GM18909 (cell line): ENCODE measurements around the gene CA9.

Experiments used
- ATAC-seq: cut with Tn5 transposase; IDR thresholded peaks from one replicate; pipeline ENCODE4 v1.9.1; 2021; ENCODE audit warnings: mild to moderate bottlenecking; ENCODE audit not compliant: unreplicated experiment, poor library complexity

The CA9 gene

GRCh38 chr9:35711501-35712428 lies 38.0 kb downstream of the CA9 start:
- no peak for ATAC-seq

GRCh38 chr9:35712762-35713400 lies 39.2 kb downstream of the CA9 start:
- ATAC-seq, result no peak

DNA sequence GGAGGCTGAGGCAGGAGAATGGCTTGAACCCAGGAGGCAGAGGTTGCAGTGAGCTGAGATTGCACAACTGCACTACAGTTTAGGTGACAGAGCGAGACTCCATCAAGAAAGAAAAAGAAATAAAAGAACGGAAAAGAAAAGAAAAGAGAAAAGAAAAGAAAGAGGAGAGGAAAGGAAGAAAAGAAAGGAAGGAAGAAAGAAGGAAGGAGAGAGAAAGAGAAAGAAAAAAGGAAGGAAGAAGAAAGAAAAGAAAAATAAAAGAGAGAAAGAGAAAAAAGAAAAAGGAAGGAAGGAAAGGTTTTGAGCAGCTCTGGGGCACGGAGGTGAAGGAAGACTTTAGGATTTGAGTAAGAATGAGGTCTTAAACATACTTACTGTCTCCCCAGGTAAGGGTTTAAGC lies 39.9 kb downstream of the CA9 start:
- no peak for ATAC-seq

DNA sequence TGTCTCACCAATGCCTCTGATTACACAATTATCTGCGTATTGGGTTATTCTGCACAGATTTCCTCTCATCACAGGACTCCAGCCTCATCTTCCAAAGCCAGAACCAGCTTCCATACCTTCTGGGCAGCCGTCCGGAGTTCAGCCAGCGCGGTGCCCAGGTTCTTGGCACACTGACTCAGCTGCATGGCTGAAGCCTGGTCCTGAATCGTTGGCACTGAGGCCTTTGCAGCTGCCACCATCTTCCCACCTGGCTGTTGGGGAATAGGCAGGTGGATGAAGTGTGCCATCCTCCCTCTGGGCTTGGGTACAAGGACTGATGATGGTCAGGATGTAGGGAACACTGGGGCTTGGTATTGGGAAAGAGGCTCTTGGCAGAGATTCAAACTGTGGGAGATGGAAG lies 40.4 kb downstream of the CA9 start:
- no peak for ATAC-seq

DNA sequence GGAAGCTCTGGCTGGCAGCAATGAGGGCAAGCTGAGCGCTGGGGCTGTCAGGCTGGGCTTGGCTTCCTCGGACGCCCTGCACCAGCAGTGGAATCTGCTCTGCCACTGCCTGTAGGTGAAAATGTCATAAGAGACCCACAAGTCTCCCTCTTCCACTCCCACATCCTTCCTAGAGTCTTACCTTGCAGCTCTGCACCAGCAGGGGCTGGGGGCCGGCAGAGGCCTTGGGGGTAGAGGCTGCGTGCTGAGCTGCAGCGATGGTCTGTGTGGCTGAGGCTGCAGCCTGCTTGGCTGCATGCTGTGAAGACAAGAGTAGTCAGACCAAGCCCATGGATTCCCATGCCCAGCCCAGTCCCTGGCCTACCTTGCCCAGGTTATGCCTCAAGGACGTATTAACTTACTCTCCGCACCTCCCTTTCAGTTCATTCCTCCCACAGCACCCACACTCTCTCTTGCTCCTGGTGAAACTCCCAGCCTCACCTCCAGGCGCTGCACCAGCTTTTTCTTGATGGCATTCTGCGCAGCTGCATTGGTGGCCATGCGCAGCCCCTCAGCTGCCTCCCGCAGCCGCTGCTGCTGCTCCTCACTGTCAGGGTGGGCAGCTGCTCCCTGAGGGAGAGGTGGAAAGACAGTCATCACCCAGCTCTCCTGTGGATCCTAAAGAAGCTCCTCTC lies 41.0 kb downstream of the CA9 start:
- no peak for ATAC-seq

GRCh38 chr9:35716230-35716629 lies 42.5 kb downstream of the CA9 start:
- no peak for ATAC-seq

GRCh38 chr9:35717132-35717870 lies 43.6 kb downstream of the CA9 start:
- no peak for ATAC-seq

DNA sequence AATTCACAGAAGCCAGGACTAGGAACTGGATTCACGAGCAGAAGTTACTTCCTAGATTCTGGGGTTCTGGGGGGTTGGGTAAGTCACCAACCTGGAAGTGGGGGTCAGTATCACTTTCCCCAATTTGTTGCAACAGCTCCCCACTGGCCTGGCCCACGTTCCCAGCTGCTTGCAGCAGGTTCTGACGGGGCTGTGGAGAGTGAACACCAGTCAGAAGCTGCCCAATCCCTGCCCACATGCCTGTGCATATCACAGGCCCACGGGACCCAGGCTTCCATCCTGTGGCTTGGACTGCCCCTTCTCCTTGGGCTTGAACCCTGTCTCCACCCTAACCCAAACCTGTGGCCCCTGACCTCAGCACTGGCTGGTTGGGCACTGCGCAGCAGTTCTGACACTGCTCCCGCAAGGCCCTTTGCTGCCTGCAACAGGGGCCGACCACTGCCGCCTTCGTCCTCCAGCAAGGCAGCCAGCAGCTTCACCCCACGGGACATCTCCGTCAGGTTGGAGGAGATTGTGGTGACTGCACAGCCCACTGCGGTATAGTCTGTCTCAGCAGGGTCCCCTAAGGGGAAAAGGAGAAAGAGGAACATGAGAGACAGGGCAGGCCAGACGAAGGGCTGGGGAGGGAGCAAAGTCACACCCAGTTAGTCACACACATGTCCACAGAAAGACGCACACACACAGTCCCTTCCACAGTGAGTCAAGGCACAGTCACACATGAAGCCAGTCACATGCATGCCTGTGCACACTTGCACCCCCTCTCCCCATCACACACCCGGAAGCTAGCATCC lies 45.2 kb downstream of the CA9 start:
- peak; percentile 46 for ATAC-seq

DNA sequence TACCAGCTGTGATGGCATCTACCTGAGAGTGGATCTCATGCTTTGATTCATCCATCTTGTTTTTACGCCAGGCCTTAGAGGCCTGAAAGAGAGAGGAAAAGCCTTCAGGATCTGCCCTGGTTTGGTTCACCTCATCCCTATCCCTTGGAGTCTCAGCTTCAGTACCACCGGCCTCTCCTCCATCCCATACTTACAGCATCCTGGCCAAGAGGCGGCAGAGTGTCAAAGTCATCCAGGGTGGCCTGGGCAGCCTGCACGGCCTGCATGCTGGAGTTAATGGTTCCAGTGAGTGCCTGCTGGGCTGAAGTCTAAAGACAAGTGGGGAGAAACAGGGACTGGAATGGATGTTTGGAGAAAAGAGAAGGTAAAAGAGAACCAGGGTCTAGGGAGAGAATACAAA lies 45.8 kb downstream of the CA9 start:
- no peak for ATAC-seq

- no peak for ATAC-seq
Measured at GRCh38 chr9:35723426-35723825, 49.7 kb downstream of the CA9 start.

GRCh38 chr9:35723908-35724307 lies 50.2 kb downstream of the CA9 start:
- no peak for ATAC-seq

DNA sequence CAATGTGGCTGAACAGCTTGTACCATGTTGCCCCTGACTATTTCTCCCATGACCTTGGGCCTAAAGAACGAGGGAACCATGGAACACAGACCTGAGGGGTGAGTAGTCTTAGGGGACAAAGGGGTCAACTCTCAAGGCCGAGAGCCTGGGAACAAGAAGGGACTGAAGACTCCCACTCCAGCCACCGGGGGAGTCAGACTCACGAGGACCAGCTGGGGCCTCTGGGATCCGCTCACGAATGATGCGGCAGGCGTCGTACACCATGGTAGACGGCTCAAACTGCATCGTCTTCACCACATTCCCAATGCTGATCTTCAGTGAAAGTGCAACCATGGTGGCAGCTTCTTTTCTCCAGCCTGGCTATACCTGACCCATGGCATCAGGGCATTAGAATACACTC lies 51.6 kb downstream of the CA9 start:
- no peak for ATAC-seq

DNA sequence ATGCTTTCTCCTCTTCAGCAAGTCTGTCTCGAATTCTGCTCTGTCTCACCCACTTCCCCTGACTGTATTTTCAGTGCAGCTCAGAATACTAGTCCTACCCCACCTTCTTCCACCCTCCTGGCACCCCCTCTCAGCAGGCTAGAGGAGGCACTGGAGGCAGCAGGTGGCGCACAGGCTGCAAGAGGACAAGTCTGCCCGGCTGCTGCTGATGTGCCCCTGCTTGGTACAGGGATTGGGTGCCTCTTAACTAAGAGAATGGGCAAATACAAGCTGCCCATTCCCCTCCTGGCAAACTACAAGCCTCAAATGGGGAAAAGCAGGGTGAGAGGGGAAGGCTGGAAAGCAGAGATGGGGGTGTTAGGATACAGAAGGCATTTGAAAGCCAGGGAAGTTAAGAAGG lies 53.2 kb downstream of the CA9 start:
- peak; percentile 39 for ATAC-seq

GRCh38 chr9:35727676-35728040 lies 53.9 kb downstream of the CA9 start:
- no peak for ATAC-seq

GRCh38 chr9:35728041-35728971 lies 54.6 kb downstream of the CA9 start:
- ATAC-seq, result no peak

GRCh38 chr9:35729101-35729500 lies 55.4 kb downstream of the CA9 start:
- no peak for ATAC-seq

DNA sequence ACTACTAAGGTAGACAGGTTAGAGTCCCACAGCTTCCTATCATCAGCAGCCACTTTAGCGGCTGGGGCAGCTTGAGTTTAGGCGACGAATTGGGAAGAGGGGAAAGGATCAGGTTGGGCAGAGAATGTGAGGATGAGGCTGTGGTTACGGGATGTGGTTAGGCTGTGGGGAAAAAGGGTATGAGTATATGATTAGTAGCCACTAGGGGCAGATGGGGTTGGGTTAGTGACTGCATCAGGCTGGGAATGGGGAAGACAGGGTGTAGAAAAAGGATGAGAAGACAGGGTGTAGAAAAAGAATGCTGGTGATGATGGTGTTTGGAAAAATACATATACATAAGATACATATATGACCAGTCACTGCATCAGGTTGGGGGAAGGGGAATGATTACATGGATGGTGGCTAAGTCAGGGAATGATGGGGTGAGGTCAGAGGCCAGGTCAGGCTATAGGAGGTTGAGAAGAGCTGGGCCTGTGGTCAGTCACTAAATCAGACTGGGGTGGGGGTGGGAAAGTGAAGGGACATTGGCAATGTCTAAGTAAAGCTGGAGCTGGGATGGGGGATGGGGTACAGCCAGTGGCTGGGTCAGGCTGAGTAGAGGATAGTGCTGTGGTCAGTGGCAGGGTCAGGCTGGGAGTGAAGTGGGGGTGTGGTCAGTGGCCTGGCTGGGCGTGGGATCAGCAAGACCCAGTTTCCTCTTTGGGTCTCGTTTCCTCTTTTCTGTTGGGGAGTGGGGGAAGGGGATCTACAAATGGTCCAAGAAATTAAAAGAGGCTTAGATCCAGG lies 56.2 kb downstream of the CA9 start:
- no peak for ATAC-seq

DNA sequence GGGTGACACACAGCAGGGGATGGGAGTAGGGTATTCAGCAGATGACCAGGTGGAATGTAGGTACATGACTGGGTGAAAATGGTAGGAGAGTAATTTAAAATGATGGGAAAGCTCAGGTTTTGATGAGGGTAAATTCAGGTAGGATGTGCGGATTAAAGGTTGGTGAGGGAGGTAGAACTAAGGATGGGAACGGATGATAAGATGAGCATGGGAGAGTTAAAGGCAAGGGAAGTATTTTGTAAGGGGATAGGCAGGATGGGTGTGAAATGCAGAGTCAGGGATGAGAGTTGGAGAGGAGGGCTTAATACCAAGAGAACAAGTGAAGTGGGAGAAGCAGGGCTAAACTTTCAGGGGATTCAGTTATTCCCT lies 56.7 kb downstream of the CA9 start:
- no peak for ATAC-seq
